DLD1 (cell line): Measurements from ENCODE around the gene SLC28A1.

Experiments
- in situ Hi-C: cut with HindIII; loops from 2 replicates; pipeline ENCODE4 v1.10.0; 2017; ENCODE audit warnings: low sequenced_read_pairs

SLC28A1 gene

GRCh38 chr15:84960391-84961113 is 76.1 kb downstream of the SLC28A1 start:
- in situ Hi-C loops: no loop called here

GRCh38 chr15:84961114-84961452 is 76.6 kb downstream of the SLC28A1 start:
- in situ Hi-C loops: no loop called here

- in situ Hi-C loops: no loop called here
Measured at GRCh38 chr15:84961707-84962106, 77.2 kb downstream of the SLC28A1 start.

GRCh38 chr15:84962955-84963354 is 78.5 kb downstream of the SLC28A1 start:
- in situ Hi-C loops: no loop called here

GRCh38 chr15:84967380-84967779 is 82.9 kb downstream of the SLC28A1 start:
- in situ Hi-C loops: no loop called here

- in situ Hi-C loops: no loop called here
Measured at GRCh38 chr15:84968301-84968700, 83.8 kb downstream of the SLC28A1 start.

- in situ Hi-C loops: no loop called here
Measured at GRCh38 chr15:84969257-84969656, 84.8 kb downstream of the SLC28A1 start.

- in situ Hi-C loops: no loop called here
Measured at GRCh38 chr15:84970843-84971242, 86.4 kb downstream of the SLC28A1 start.

- in situ Hi-C loops: no loop called here
Measured at GRCh38 chr15:84973492-84974460, 89.3 kb downstream of the SLC28A1 start.

GRCh38 chr15:84975871-84976351 is 91.4 kb downstream of the SLC28A1 start:
- in situ Hi-C loops: no loop called here

GRCh38 chr15:84976746-84977345 is 92.4 kb downstream of the SLC28A1 start:
- in situ Hi-C loops: no loop called here

GRCh38 chr15:84979651-84980050 is 95.2 kb downstream of the SLC28A1 start:
- in situ Hi-C loops: no loop called here

- in situ Hi-C loops: no loop called here
Measured at GRCh38 chr15:84980196-84981053, 96.0 kb downstream of the SLC28A1 start.

- in situ Hi-C loops: no loop called here
Measured at GRCh38 chr15:84981054-84981710, 96.7 kb downstream of the SLC28A1 start.

GRCh38 chr15:84981711-84982300 is 97.3 kb downstream of the SLC28A1 start, which contains the start of gene PDE8A:
TSS of gene PDE8A (plus strand) at chr15:84981856. CDS start at chr15:84982163, 307 bp downstream.
- in situ Hi-C loops: no loop called here

GRCh38 chr15:84982301-84982920 is 97.9 kb downstream of the SLC28A1 start:
- in situ Hi-C loops: no loop called here

- in situ Hi-C loops: no loop called here
Measured at GRCh38 chr15:84983294-84983693, 98.8 kb downstream of the SLC28A1 start.

GRCh38 chr15:84983711-84984110 is 99.2 kb downstream of the SLC28A1 start:
- in situ Hi-C loops: no loop called here

GRCh38 chr15:84985158-84985557 is 100.7 kb downstream of the SLC28A1 start:
- in situ Hi-C loops: no loop called here
